ENCODE data around the gene BEND4. TPM values are rescaled to one million over a fixed set of nuclear protein-coding genes. Genes with fewer than 3 reads are reported as not detected.
"Not testable (repeated sequence)": the region's sequence is repeated elsewhere in the genome, so short reads cannot be mapped to it uniquely, and the experiment has no call there.

Gene BEND4
- total RNA-seq = under 1 TPM in 3 of 4 donors, not detected in 1; 0.16 to 0.28 (median 0.25) TPM

DNA sequence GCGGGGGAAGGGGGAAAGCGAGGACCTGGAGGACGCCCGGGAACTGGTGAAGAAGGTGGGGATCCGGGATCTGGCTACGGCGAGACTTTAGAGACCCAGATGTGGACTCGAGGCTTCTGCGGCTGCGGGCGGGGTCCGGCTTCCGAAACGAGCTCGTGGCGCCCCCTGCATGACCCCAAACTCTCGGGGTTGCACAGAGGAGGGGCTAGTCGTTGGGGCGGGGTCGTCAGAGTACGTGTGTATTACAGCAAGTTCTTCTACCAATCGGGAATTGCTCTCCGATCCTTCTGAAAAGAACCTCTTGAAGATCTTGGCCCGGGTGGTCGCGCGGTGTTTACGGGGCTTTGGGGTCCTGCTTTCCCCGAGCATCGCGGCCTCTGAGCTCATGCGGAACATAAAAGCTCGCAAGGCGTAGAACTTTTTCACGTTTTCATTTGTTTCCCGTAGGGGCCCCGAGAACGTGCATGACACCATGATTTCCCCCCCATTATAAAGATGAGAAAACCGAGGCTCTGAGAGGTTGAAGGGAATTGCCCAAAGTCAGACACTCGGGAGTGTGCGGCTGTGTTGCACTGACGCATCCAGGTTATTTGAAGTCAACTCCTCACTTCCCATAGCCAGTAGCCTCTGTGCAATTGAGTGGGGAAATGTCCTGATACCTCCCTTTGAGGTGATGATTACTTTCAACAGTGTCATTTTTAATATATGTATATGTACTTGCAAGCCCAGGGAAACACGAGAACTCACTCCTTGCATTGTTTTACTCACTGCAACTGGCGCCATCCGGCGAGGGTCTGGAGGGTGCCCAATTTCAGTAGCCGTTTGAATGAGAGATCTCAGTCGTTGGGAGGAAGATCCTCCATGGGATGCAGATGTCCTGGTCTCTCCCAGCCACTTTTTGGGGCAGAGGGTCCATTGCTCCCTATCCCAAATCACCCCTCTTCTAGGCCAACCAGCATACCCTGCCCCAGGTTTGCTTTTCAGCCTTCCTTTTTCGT, at the start of gene BEND4:
TSS of gene BEND4 (minus strand) at position 149 of the 998 bp plus-strand sequence. CDS start 512 bp downstream, outside the sequence.
- DNase-seq (ENCODE audit: low spot score) = no peak
- ATAC-seq (ENCODE audit: low FRiP score) = no peak
- TF ChIP-seq CTCF (IDR thresholded peaks at IDR 0.05) = no peak

DNA sequence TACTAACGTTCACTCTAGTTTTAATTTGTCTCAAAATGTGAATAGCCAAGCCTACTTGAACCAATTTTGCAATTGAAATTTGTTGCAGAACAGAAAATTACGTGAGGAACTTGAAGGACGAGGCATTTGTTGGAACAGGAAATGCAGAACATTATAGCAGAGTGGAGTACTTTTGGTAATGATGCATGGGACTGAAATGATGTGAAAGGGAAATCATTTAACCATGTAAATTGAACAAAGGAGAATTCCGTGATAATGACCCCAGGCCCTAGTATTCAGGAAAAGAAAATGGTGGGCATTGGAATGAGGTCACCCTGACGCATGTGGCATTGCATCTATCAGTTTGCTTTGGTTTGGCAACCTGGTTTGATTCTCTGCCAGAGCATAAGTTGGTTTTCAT, 44.9 kb upstream of the BEND4 start:
- ATAC-seq (ENCODE audit: low FRiP score) (no peak), DNase-seq (ENCODE audit: low spot score) (no peak)
- no peak for TF ChIP-seq CTCF (IDR thresholded peaks at IDR 0.05)

GRCh38 chr4:42172921-42173320, 20.5 kb upstream of the BEND4 start:
- TF ChIP-seq CTCF (IDR thresholded peaks at IDR 0.05) = no peak
- DNase-seq (ENCODE audit: low spot score) (no peak), ATAC-seq (ENCODE audit: low FRiP score) (no peak)

- no peak for DNase-seq (ENCODE audit: low spot score)
- no peak for ATAC-seq (ENCODE audit: low FRiP score)
- TF ChIP-seq CTCF (IDR thresholded peaks at IDR 0.05) = no peak
Measured at GRCh38 chr4:42172128-42172790, 19.8 kb upstream of the BEND4 start.

DNA sequence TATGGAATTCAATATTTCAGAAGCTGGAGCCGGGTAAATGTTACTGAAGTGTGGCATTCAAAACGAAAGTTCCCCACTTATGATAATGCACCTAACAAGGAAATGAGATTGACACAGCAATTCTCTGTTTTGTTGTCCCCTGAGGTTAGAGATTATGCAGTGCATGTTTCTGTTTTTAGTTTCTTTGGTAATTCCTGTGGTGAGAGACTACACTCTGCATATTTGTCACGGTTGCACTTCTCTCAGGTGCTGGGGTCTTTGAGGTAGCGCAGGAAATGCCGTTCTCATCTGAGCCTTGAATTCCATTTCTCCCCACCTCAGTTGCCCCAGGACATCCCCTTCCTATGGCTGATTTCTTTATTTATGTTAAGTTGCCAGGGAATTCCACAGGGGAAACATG, 15.3 kb upstream of the BEND4 start:
- TF ChIP-seq CTCF (IDR thresholded peaks at IDR 0.05) = no peak
- DNase-seq (ENCODE audit: low spot score) (no peak), ATAC-seq (ENCODE audit: low FRiP score) (no peak)

GRCh38 chr4:42166186-42166585, 13.7 kb upstream of the BEND4 start:
- DNase-seq (ENCODE audit: low spot score); ATAC-seq (ENCODE audit: low FRiP score): not testable (repeated sequence)

DNA sequence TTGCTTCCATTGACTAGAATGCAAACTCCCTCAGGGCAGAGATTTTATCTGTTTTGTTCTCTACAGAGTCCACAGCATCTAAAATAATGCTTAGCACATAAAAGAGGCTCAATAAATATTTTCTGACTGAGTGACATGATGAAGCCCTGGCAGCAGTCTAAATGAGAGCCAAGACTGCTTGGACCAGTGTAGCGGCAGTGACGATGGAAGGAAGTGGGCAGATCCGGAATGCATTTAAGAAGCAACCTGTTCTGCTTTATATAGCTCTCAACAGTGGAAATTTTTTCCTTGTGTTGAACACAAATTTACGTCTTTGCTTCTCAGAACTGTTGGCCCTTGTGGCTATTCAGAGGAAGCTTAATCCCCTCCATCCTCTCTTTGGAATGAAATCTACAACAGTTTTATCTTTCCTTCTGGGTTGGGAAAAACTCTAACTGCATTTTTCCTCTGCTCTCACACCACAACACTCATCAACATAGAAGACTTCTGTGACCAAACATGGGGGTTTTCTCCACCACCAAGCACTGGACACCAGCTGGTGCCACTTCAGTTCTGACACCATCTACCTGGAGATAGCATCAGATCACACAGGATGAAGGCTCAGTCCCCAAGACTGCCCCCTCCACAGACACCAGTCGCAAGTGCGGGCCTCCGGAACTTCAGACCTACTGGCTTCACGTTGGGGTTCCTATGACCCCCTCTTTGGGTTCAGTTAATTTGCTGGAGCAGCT, 7.0 kb upstream of the BEND4 start:
- DNase-seq (ENCODE audit: low spot score) (no peak), ATAC-seq (ENCODE audit: low FRiP score) (no peak)
- no peak for TF ChIP-seq CTCF (IDR thresholded peaks at IDR 0.05)

All from omental fat pad (tissue), 4 donors.